HEK293 (cell line): ENCODE data around the gene KDR.
A peak's percentile ranks its signal among the peaks of the same experiment; 100 is the strongest.

Source experiments
- CTCF ChIA-PET: fragments of 350-600 bp; formaldehyde crosslinking; extraction: SDS; loops from one replicate; lab custom pipeline; 2021; ENCODE audit warnings: antibody characterized with exemption; lab: Yijun Ruan, JAX
- POLR2A ChIA-PET: fragments of 300-600 bp; formaldehyde crosslinking; extraction: SDS; loops from one replicate; lab custom pipeline; 2020; ENCODE audit warnings: antibody characterized with exemption, inconsistent platforms; lab: Yijun Ruan, JAX
- H3K27ac ChIP-seq: fragments of 200-500 bp; sonication (Bioruptor generic); 2 replicates; pipeline ENCODE4 v1.5.1; 2014; ENCODE audit warnings: low read depth, low read length, control low read depth, inconsistent platforms; ENCODE audit errors: extremely low read depth
- H3K36me3 ChIP-seq, 2 experiments: fragments of 200-500 bp in 1 of 2; sonication (Bioruptor generic) in 1 of 2; 1 replicate in 1 of 2; 2 replicates in 1 of 2; pipeline ENCODE4 v1.5.1; 2014 to 2017; ENCODE audit warnings: inconsistent platforms in 2 of 2, low read length in 2 of 2; ENCODE audit not compliant: control insufficient read depth in 2 of 2, insufficient read depth in 1 of 2
- H3K4me1 ChIP-seq: fragments of 200-500 bp; sonication (Bioruptor generic); 2 replicates; pipeline ENCODE4 v1.5.1; 2014; ENCODE audit warnings: mild to moderate bottlenecking, low read length, inconsistent platforms; ENCODE audit not compliant: control insufficient read depth, insufficient read depth
- H3K4me3 ChIP-seq: 2 replicates; pipeline ENCODE4 v1.5.1; 2011; ENCODE audit warnings: low read depth, mild to moderate bottlenecking, control low read depth, low read length, moderate library complexity
- H3K9me3 ChIP-seq: fragments of 200-500 bp; sonication (Bioruptor generic); 2 replicates; pipeline ENCODE4 v1.5.1; 2014; ENCODE audit warnings: low read depth, low read length, inconsistent platforms; ENCODE audit not compliant: control insufficient read depth, insufficient read depth
- FEZF1 ChIP-seq: fragments of 450-650 bp; formaldehyde crosslinking; IDR thresholded peaks from 2 replicates; pipeline ENCODE4 v1.5.1; 2016; ENCODE audit warnings: missing biosample characterization, missing genetic modification characterization
- OVOL3 ChIP-seq: fragments of 450-650 bp; formaldehyde crosslinking; IDR thresholded peaks from 2 replicates; pipeline ENCODE4 v1.5.1; 2016; ENCODE audit warnings: missing biosample characterization, missing genetic modification characterization
- RBAK ChIP-seq: fragments of 450-650 bp; formaldehyde crosslinking; IDR thresholded peaks from 2 replicates; pipeline ENCODE4 v1.5.1; 2016; ENCODE audit warnings: missing biosample characterization, missing genetic modification characterization
- TCF7L2 ChIP-seq: IDR thresholded peaks from 2 replicates; pipeline ENCODE4 v1.6.1; 2011; ENCODE audit warnings: low read depth, mild to moderate bottlenecking, inconsistent platforms, low read length, moderate library complexity, borderline replicate concordance
- TRIM28 ChIP-seq: IDR thresholded peaks from 2 replicates; pipeline ENCODE4 v1.6.1; 2011; ENCODE audit warnings: low read length, control low read depth, borderline replicate concordance
- ZFP69B ChIP-seq: fragments of 450-650 bp; formaldehyde crosslinking; IDR thresholded peaks from 2 replicates; pipeline ENCODE4 v1.5.1; 2016; ENCODE audit warnings: missing biosample characterization, missing genetic modification characterization
- ZNF155 ChIP-seq: fragments of 450-650 bp; formaldehyde crosslinking; IDR thresholded peaks from 2 replicates; pipeline ENCODE4 v1.5.1; 2016; ENCODE audit warnings: missing biosample characterization, missing genetic modification characterization
- ZNF239 ChIP-seq: fragments of 450-650 bp; formaldehyde crosslinking; IDR thresholded peaks from 2 replicates; pipeline ENCODE4 v1.5.1; 2016; ENCODE audit warnings: missing biosample characterization, missing genetic modification characterization
- ZNF362 ChIP-seq: fragments of 450-650 bp; formaldehyde crosslinking; IDR thresholded peaks from 2 replicates; pipeline ENCODE4 v1.5.1; 2016; ENCODE audit warnings: missing biosample characterization, missing genetic modification characterization
- ZNF37A ChIP-seq: fragments of 450-650 bp; IDR thresholded peaks from 2 replicates; pipeline ENCODE4 v1.5.1; 2018; ENCODE audit warnings: missing biosample characterization, missing genetic modification characterization
- ZNF404 ChIP-seq: fragments of 450-650 bp; formaldehyde crosslinking; IDR thresholded peaks from 2 replicates; pipeline ENCODE4 v1.5.1; 2017; ENCODE audit warnings: missing biosample characterization, missing genetic modification characterization
- ZNF513 ChIP-seq: fragments of 450-650 bp; IDR thresholded peaks from 2 replicates; pipeline ENCODE4 v1.5.1; 2018; ENCODE audit warnings: missing biosample characterization, missing genetic modification characterization
- ZNF529 ChIP-seq: fragments of 450-650 bp; formaldehyde crosslinking; IDR thresholded peaks from 2 replicates; pipeline ENCODE4 v1.5.1; 2017; ENCODE audit warnings: missing genetic modification characterization, missing biosample characterization; ENCODE audit not compliant: insufficient replicate concordance
- ZNF571 ChIP-seq: fragments of 450-650 bp; formaldehyde crosslinking; IDR thresholded peaks from 2 replicates; pipeline ENCODE4 v1.5.0; 2017; ENCODE audit warnings: missing biosample characterization, missing genetic modification characterization
- ZNF585B ChIP-seq: fragments of 450-650 bp; formaldehyde crosslinking; IDR thresholded peaks from 2 replicates; pipeline ENCODE4 v1.5.1; 2016; ENCODE audit warnings: missing biosample characterization, missing genetic modification characterization
- ZNF610 ChIP-seq: fragments of 450-650 bp; formaldehyde crosslinking; IDR thresholded peaks from 2 replicates; pipeline ENCODE4 v1.5.1; 2016; ENCODE audit warnings: missing biosample characterization, missing genetic modification characterization, borderline replicate concordance
- ZNF621 ChIP-seq: fragments of 450-650 bp; formaldehyde crosslinking; IDR thresholded peaks from 2 replicates; pipeline ENCODE4 v1.5.1; 2017; ENCODE audit warnings: missing biosample characterization, missing genetic modification characterization
- ZNF626 ChIP-seq: fragments of 450-650 bp; sonication (Bioruptor Pico); formaldehyde crosslinking; IDR thresholded peaks from 2 replicates; pipeline ENCODE4 v1.5.1; 2018; ENCODE audit warnings: missing biosample characterization, missing genetic modification characterization, inconsistent platforms
- ZNF629 ChIP-seq: fragments of 450-650 bp; formaldehyde crosslinking; IDR thresholded peaks from 2 replicates; pipeline ENCODE4 v1.5.1; 2017; ENCODE audit warnings: missing biosample characterization, missing genetic modification characterization
- ZNF664 ChIP-seq: fragments of 450-650 bp; formaldehyde crosslinking; IDR thresholded peaks from 2 replicates; pipeline ENCODE4 v1.5.1; 2016; ENCODE audit warnings: missing biosample characterization, missing genetic modification characterization
- ZNF747 ChIP-seq: fragments of 450-650 bp; formaldehyde crosslinking; IDR thresholded peaks from 2 replicates; pipeline ENCODE4 v1.5.1; 2016; ENCODE audit warnings: missing biosample characterization, missing genetic modification characterization
- TF ChIP-seq, protein P1 (sequence below): fragments of 450-650 bp; formaldehyde crosslinking; IDR thresholded peaks from 2 replicates; pipeline ENCODE4 v1.5.1; 2016; ENCODE audit warnings: missing biosample characterization, missing genetic modification characterization
- TF ChIP-seq, protein P2 (sequence below): fragments of 450-650 bp; formaldehyde crosslinking; IDR thresholded peaks from 2 replicates; pipeline ENCODE4 v1.5.1; 2017; ENCODE audit warnings: missing biosample characterization, missing genetic modification characterization

Gene KDR

GRCh38 chr4:55083735-55084134 lies 41.7 kb downstream of the KDR start:
- TF ChIP-seq ZNF155 (tag by site-specific recombination) = no peak
- CTCF ChIA-PET = no interaction called here
- no peaks in the 10 kb centered on the region for H3K36me3 ChIP-seq

DNA sequence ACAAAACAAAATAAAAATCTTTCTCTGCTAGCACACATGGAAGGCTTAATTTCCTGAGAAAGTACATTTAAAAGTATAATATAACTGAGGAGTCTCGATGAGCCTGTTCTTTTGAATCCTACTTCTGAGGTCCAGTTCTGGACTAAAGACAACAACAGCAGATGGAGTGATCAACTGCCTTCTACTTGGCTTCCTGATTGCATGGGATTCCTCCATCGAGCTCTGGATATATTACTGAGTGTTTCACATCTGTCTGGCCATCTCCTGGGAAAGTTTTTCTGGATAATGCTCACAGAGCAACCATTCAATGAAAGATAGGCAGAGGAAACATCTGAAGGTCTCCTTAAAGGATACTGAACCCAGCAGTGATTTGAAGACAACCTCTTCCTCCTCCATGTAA lies 42.6 kb downstream of the KDR start:
- no peaks in the 10 kb centered on the region for H3K36me3 ChIP-seq
- H3K4me3 ChIP-seq = no peak overlapping the region
- TF ChIP-seq ZNF610 (tag by site-specific recombination) (no peak), ZNF529 (no peak), ZNF37A (tag by site-specific recombination) (no peak)
- H3K4me1 ChIP-seq = no peaks in the 10 kb centered on the region
- ChIA-PET CTCF (no interaction called here), POLR2A (no interaction called here)
- H3K9me3 ChIP-seq = no peaks in the 10 kb centered on the region
- no peak overlapping the region for H3K27ac ChIP-seq

More at GRCh38 chr4:55083735-55084134, 41.7 kb downstream of the KDR start:
- no peak overlapping the region for H3K27ac ChIP-seq
- no peaks in the 10 kb centered on the region for H3K9me3 ChIP-seq
- POLR2A ChIA-PET = no interaction called here
- H3K4me1 ChIP-seq = no peaks in the 10 kb centered on the region
- no peak overlapping the region for H3K4me3 ChIP-seq

- Histone ChIP-seq H3K4me1 (peaks cover 4% of the 10 kb centered on the region; the same call in 1 of the 2 replicates), H3K4me3 (no peak overlapping the region), H3K27ac (no peak overlapping the region), H3K36me3 (no peaks in the 10 kb centered on the region), H3K9me3 (no peaks in the 10 kb centered on the region)
- peak; percentile 57; the same call in 1 of the 2 replicates for TF ChIP-seq TRIM28
- no peak for TF ChIP-seq ZNF626 (tag by site-specific recombination)
- TF ChIP-seq, protein P1, sequence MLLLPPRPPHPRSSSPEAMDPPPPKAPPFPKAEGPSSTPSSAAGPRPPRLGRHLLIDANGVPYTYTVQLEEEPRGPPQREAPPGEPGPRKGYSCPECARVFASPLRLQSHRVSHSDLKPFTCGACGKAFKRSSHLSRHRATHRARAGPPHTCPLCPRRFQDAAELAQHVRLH (tag by site-specific recombination) = no peak
- 0 out of 2 replicates have a peak, but pooled peaks have one; percentile 19 for TF ChIP-seq FEZF1
- TF ChIP-seq TCF7L2 = peak; percentile 95
- ChIA-PET POLR2A (no interaction called here), CTCF (no interaction called here)
These were observed 45.1 kb downstream of the KDR start for GRCh38 chr4:55080174-55080865.

GRCh38 chr4:55079451-55080173 lies 45.8 kb downstream of the KDR start:
- no peaks in the 10 kb centered on the region for H3K36me3 ChIP-seq
- peaks cover 9% of the 10 kb centered on the region; the same call in 1 of the 2 replicates for H3K4me1 ChIP-seq
- no peak overlapping the region for H3K4me3 ChIP-seq
- CTCF ChIA-PET = no interaction called here
- no peak overlapping the region for H3K27ac ChIP-seq
- POLR2A ChIA-PET = no interaction called here
- H3K9me3 ChIP-seq = no peaks in the 10 kb centered on the region
- TF ChIP-seq ZFP69B (no peak), ZNF621 (tag by site-specific recombination) (no peak), ZNF629 (no peak), ZNF610 (tag by site-specific recombination) (no peak), ZNF664 (tag by site-specific recombination) (no peak), ZNF571 (tag by site-specific recombination) (no peak), ZNF513 (no peak), ZNF585B (no peak), OVOL3 (no peak), ZNF362 (tag by site-specific recombination) (no peak), RBAK (tag by site-specific recombination) (no peak), ZNF747 (tag by site-specific recombination) (no peak), ZNF404 (tag by site-specific recombination) (no peak), ZNF239 (tag by site-specific recombination) (no peak)
- TF ChIP-seq, protein P2, sequence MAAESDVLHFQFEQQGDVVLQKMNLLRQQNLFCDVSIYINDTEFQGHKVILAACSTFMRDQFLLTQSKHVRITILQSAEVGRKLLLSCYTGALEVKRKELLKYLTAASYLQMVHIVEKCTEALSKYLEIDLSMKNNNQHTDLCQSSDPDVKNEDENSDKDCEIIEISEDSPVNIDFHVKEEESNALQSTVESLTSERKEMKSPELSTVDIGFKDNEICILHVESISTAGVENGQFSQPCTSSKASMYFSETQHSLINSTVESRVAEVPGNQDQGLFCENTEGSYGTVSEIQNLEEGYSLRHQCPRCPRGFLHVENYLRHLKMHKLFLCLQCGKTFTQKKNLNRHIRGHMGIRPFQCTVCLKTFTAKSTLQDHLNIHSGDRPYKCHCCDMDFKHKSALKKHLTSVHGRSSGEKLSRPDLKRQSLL (tag by site-specific recombination) = no peak
